Measurements from ENCODE around the gene CDK5RAP3.
A peak's percentile ranks its signal among the peaks of the same experiment; 100 is the strongest.

The CDK5RAP3 gene

GRCh38 chr17:47970725-47971499 is at the start of gene CDK5RAP3:
TSS of gene CDK5RAP3 (plus strand) at chr17:47971113. CDS start at chr17:47971147, 34 bp downstream.
- peaks cover 11% of the 10 kb centered on the region for H3K36me3 ChIP-seq (ENCODE audit: control insufficient read depth, insufficient read depth, low read length)
- DNase-seq (ENCODE audit: extremely low read depth, insufficient read length), result peak; percentile 99
- H3K4me3 ChIP-seq (replicated peaks; ENCODE audit: low read depth, low read length), result peak within 1 kb of the TSS; percentile 93
- no peaks in the 10 kb centered on the region for H3K27me3 ChIP-seq (replicated peaks; ENCODE audit: control insufficient read depth, insufficient read depth, low read length)
- peak; percentile 97 for TF ChIP-seq CTCF (IDR thresholded peaks at IDR 0.05; ENCODE audit: insufficient read depth, low read length, poor library complexity, severe bottlenecking)

- H3K27me3 ChIP-seq (replicated peaks; ENCODE audit: control insufficient read depth, insufficient read depth, low read length), result no peaks in the 10 kb centered on the region
- H3K36me3 ChIP-seq (ENCODE audit: control insufficient read depth, insufficient read depth, low read length), result peaks cover 32% of the 10 kb centered on the region
- no peak for DNase-seq (ENCODE audit: extremely low read depth, insufficient read length)
- TF ChIP-seq CTCF (IDR thresholded peaks at IDR 0.05; ENCODE audit: insufficient read depth, low read length, poor library complexity, severe bottlenecking), result no peak
- H3K4me3 ChIP-seq (replicated peaks; ENCODE audit: low read depth, low read length), result no peak overlapping the region
Observed at GRCh38 chr17:47924785-47925677, 45.9 kb upstream of the CDK5RAP3 start.

GRCh38 chr17:47925678-47925988 is 45.3 kb upstream of the CDK5RAP3 start:
- no peak for DNase-seq (ENCODE audit: extremely low read depth, insufficient read length)
- H3K36me3 ChIP-seq (ENCODE audit: control insufficient read depth, insufficient read depth, low read length), result peaks cover 33% of the 10 kb centered on the region
- no peak overlapping the region for H3K4me3 ChIP-seq (replicated peaks; ENCODE audit: low read depth, low read length)
- H3K27me3 ChIP-seq (replicated peaks; ENCODE audit: control insufficient read depth, insufficient read depth, low read length), result no peaks in the 10 kb centered on the region
- TF ChIP-seq CTCF (IDR thresholded peaks at IDR 0.05; ENCODE audit: insufficient read depth, low read length, poor library complexity, severe bottlenecking), result no peak

GRCh38 chr17:47927821-47928400 is 43.0 kb upstream of the CDK5RAP3 start:
- TF ChIP-seq CTCF (IDR thresholded peaks at IDR 0.05; ENCODE audit: insufficient read depth, low read length, poor library complexity, severe bottlenecking), result no peak
- Histone ChIP-seq H3K36me3 (ENCODE audit: control insufficient read depth, insufficient read depth, low read length) (peaks cover 31% of the 10 kb centered on the region), H3K4me3 (replicated peaks; ENCODE audit: low read depth, low read length) (no peak overlapping the region), H3K27me3 (replicated peaks; ENCODE audit: control insufficient read depth, insufficient read depth, low read length) (no peaks in the 10 kb centered on the region)
- DNase-seq (ENCODE audit: extremely low read depth, insufficient read length), result no peak

GRCh38 chr17:47928415-47928814 is 42.5 kb upstream of the CDK5RAP3 start:
- no peak for TF ChIP-seq CTCF (IDR thresholded peaks at IDR 0.05; ENCODE audit: insufficient read depth, low read length, poor library complexity, severe bottlenecking)
- DNase-seq (ENCODE audit: extremely low read depth, insufficient read length), result no peak
- Histone ChIP-seq H3K27me3 (replicated peaks; ENCODE audit: control insufficient read depth, insufficient read depth, low read length) (no peaks in the 10 kb centered on the region), H3K4me3 (replicated peaks; ENCODE audit: low read depth, low read length) (no peak overlapping the region), H3K36me3 (ENCODE audit: control insufficient read depth, insufficient read depth, low read length) (peaks cover 26% of the 10 kb centered on the region)
